HepG2 (cell line): ENCODE results near the gene SYNJ2. TPM values are rescaled to one million over a fixed set of nuclear protein-coding genes. Genes with fewer than 3 reads are reported as not detected.
A peak's percentile ranks its signal among the peaks of the same experiment; 100 is the strongest.

Experiments used
- ATAC-seq: fragments of 200-7000 bp; cut with Tn5 transposase; 3 replicates; pipeline ENCODE4 v1.9.1; 2020; ENCODE audit warnings: mild to moderate bottlenecking, moderate library complexity
- BruUV-seq: library from RNA; stranded (reverse); fragments of 400-500 nt; replicated peaks from 2 replicates; lab custom pipeline; 2021; lab: Mats Ljungman, UMichigan
- CTCF ChIA-PET: fragments of 300-600 bp; formaldehyde crosslinking; extraction: SDS; loops from one replicate; lab custom pipeline; 2021; ENCODE audit warnings: low total read pairs, inconsistent platforms, low intra/inter-chr PET ratio; lab: Yijun Ruan, JAX
- POLR2A ChIA-PET: fragments of 350-600 bp; sonication (Branson Sonifier 250); formaldehyde crosslinking; loops from one replicate; lab custom pipeline; 2020; ENCODE audit warnings: antibody characterized with exemption, inconsistent platforms; lab: Yijun Ruan, JAX
- DNase-seq: peaks from one replicate; pipeline ENCODE4 v3.0.0-alpha.2; 2015; ENCODE audit warnings: low spot score
- FAIRE-seq: peaks from 3 replicates; lab custom pipeline; 2011; peaks lifted over from hg19 to GRCh38; lab: Jason Lieb, UNC
- H2AFZ ChIP-seq: one replicate; pipeline ENCODE4 v1.6.1; 2011; ENCODE audit warnings: low read length, inconsistent platforms
- H3K27ac ChIP-seq: fragments of 300-600 bp; 3 replicates; pipeline ENCODE4 v1.8.0; 2011; ENCODE audit warnings: mixed run types, mild to moderate bottlenecking, mixed read lengths, low read length, inconsistent platforms; ENCODE audit not compliant: insufficient read depth; ENCODE audit errors: extremely low read length
- H3K27me3 ChIP-seq, 2 experiments: fragments of 200-600 bp in 1 of 2; 2 replicates in 1 of 2; 3 replicates in 1 of 2; pipeline versions ENCODE4 v1.6.0 to v1.8.0; 2011; ENCODE audit warnings: low read length in 2 of 2, mild to moderate bottlenecking in 2 of 2, moderate library complexity in 2 of 2, inconsistent platforms in 1 of 2; ENCODE audit not compliant: insufficient read depth in 2 of 2, control insufficient read depth in 1 of 2
- H3K36me3 ChIP-seq, 2 experiments: fragments of 200-600 bp in 1 of 2; replicated peaks in 1 of 2; 2 replicates in 1 of 2; 3 replicates in 1 of 2; pipeline versions ENCODE4 v1.5.1 to v1.8.0; 2011; ENCODE audit warnings: low read length in 2 of 2, inconsistent platforms in 1 of 2; ENCODE audit not compliant: insufficient read depth in 2 of 2, control insufficient read depth in 1 of 2
- H3K4me1 ChIP-seq: 2 replicates; pipeline ENCODE4 v1.5.1; 2012; ENCODE audit warnings: low read length, inconsistent platforms; ENCODE audit not compliant: insufficient read depth
- H3K4me2 ChIP-seq: 2 replicates; pipeline ENCODE4 v1.6.0; 2011; ENCODE audit warnings: low read depth, low read length, inconsistent platforms
- H3K4me3 ChIP-seq, 3 experiments: fragments of 200-600 bp in 1 of 3; sonication (generic), shearing (Covaris generic) in 1 of 3; replicated peaks in 1 of 3; 2 replicates each; pipeline ENCODE4 v1.5.1; 2011 to 2016; ENCODE audit warnings: low read length in 3 of 3, inconsistent platforms in 2 of 3, low read depth in 2 of 3, mild to moderate bottlenecking in 2 of 3, control low read depth in 1 of 3, mixed read lengths in 1 of 3; ENCODE audit not compliant: insufficient read depth in 1 of 3
- H3K79me2 ChIP-seq: one replicate; pipeline ENCODE4 v1.6.1; 2011; ENCODE audit warnings: low read length, inconsistent platforms; ENCODE audit not compliant: insufficient read depth
- H3K9ac ChIP-seq: 2 replicates; pipeline ENCODE4 v1.6.0; 2011; ENCODE audit warnings: mild to moderate bottlenecking, low read depth, low read length, inconsistent platforms; ENCODE audit not compliant: insufficient read depth
- H3K9me3 ChIP-seq: 2 replicates; pipeline ENCODE4 v1.5.1; 2012; ENCODE audit warnings: mild to moderate bottlenecking, low read length
- H4K20me1 ChIP-seq: 2 replicates; pipeline ENCODE4 v1.6.0; 2011; ENCODE audit warnings: inconsistent platforms, mild to moderate bottlenecking, low read length, moderate library complexity; ENCODE audit not compliant: insufficient read depth
- KLF11 ChIP-seq: IDR thresholded peaks from 2 replicates; pipeline ENCODE4 v1.6.1; 2016; ENCODE audit warnings: missing compliant biosample characterization
- PTBP1 ChIP-seq: fragments of 200-400 bp; formaldehyde crosslinking; IDR thresholded peaks from 2 replicates; pipeline ENCODE4 v1.6.1; 2018; ENCODE audit warnings: low read length, low read depth; ENCODE audit not compliant: poor library complexity, severe bottlenecking
- SSRP1 ChIP-seq: IDR thresholded peaks from 2 replicates; pipeline ENCODE4 v1.6.1; 2016; ENCODE audit warnings: control low read depth
- STAT5B ChIP-seq: sonication (generic); formaldehyde crosslinking; IDR thresholded peaks from 2 replicates; pipeline ENCODE4 v1.4.0; 2020; ENCODE audit warnings: missing genetic modification reagents
- ZHX1 ChIP-seq: sonication (generic); formaldehyde crosslinking; IDR thresholded peaks from 2 replicates; pipeline ENCODE4 v1.8.1; 2022; ENCODE audit warnings: low read depth, mild to moderate bottlenecking, missing genetic modification reagents
- ZNF468 ChIP-seq: sonication (generic); formaldehyde crosslinking; IDR thresholded peaks from 2 replicates; pipeline ENCODE4 v1.8.0; 2022; ENCODE audit warnings: mild to moderate bottlenecking, moderate library complexity, missing genetic modification reagents
- ZNF609 ChIP-seq: sonication (generic); formaldehyde crosslinking; IDR thresholded peaks from 2 replicates; pipeline ENCODE4 v1.4.0; 2020; ENCODE audit warnings: mild to moderate bottlenecking, missing genetic modification reagents, borderline replicate concordance
- ZNF782 ChIP-seq: sonication (generic); formaldehyde crosslinking; IDR thresholded peaks from 2 replicates; pipeline ENCODE4 v1.4.0; 2020; ENCODE audit warnings: missing genetic modification reagents, mild to moderate bottlenecking, borderline replicate concordance
- WGBS: methylation state at CpG from one replicate; pipeline ENCODE4 v1.1.6; 2017; ENCODE audit warnings: low lambda C conversion rate; 5-methylcytosine and 5-hydroxymethylcytosine counted together
- in situ Hi-C: cut with HindIII; loops from 2 replicates; pipeline ENCODE4 v1.10.0; 2017; ENCODE audit warnings: low pct_unique_long_range_greater_than_20kb; ENCODE audit not compliant: extremely low pct_ligation_motif_present
- intact Hi-C: fragments of 100-400 bp; cut with micrococcal nuclease; formaldehyde crosslinking; loops from one replicate; pipeline ENCODE4 v1.10.0; 2022; ENCODE audit not compliant: unreplicated experiment
- polyA plus RNA-seq, 8 experiments: library from polyadenylated mRNA; depleted of rRNA in 3 of 8; stranded (reverse) in 7 of 8; unstranded in 1 of 8; fragments of >200 nt; fragmentation: Illumina TruSeq in 4 of 8; extraction: Trizol in 4 of 8; gene quantifications; 2 replicates each; pipeline versions ENCODE4 v1.2.1 to v1.2.3, GENCODE V29; 2011 to 2016; ENCODE audit warnings: low read depth in 4 of 8, missing spikeins in 1 of 8, mixed read lengths in 1 of 8; ENCODE audit not compliant: insufficient read depth in 1 of 8
- total RNA-seq, 5 experiments: library from RNA; depleted of rRNA; stranded (reverse); fragments of >200 nt; fragmentation: Illumina TruSeq; extraction: Trizol; gene quantifications; 2 replicates each; pipeline ENCODE4 v1.2.3, GENCODE V29; 2016; ENCODE audit warnings: low read depth in 1 of 5
- TF ChIP-seq, protein P1 (sequence below): sonication (generic); formaldehyde crosslinking; IDR thresholded peaks from 2 replicates; pipeline ENCODE4 v1.4.0; 2020; ENCODE audit warnings: mild to moderate bottlenecking, missing genetic modification reagents

Gene SYNJ2
- total and polyA plus RNA-seq, 2 of the 13 experiments (the other 11 are each of a cell fraction or from before 2014, with no cell fraction given): 39.1 to 57.6 TPM

GRCh38 chr6:158076548-158076947 lies 94.9 kb downstream of the SYNJ2 start:
- H3K27ac ChIP-seq: no peak overlapping the region
- DNase-seq (no peak), FAIRE-seq (no peak), ATAC-seq (no peak)
- BruUV-seq: no TSS peak
- no peak overlapping the region for H3K4me2 ChIP-seq
- 99% methylated on average over 18 of the region's 18 CpGs for WGBS
- no peaks in the 10 kb centered on the region for H3K79me2 ChIP-seq
- H3K4me1 ChIP-seq: peaks cover 10% of the 10 kb centered on the region
- intact Hi-C loops (loop anchor here (10.0 kb wide), 1 partner anchor 122 kb away; no protein-coding TSS in a partner anchor), in situ Hi-C loops (no loop called here)
- no peak overlapping the region for H2AFZ ChIP-seq
- H4K20me1 ChIP-seq: no peaks in the 10 kb centered on the region
- no peaks in the 10 kb centered on the region for H3K27me3 ChIP-seq
- H3K36me3 ChIP-seq: peaks cover 51 to 86% of the 10 kb centered on the region in 2 experiments
- H3K9me3 ChIP-seq: no peaks in the 10 kb centered on the region
- ChIA-PET POLR2A (no interaction called here), CTCF (no interaction called here)
- H3K9ac ChIP-seq: no peak overlapping the region
- no peak overlapping the region for H3K4me3 ChIP-seq
- TF ChIP-seq ZNF609 (no peak), ZNF782 (no peak), KLF11 (CRISPR knock-in tag) (no peak)

DNA sequence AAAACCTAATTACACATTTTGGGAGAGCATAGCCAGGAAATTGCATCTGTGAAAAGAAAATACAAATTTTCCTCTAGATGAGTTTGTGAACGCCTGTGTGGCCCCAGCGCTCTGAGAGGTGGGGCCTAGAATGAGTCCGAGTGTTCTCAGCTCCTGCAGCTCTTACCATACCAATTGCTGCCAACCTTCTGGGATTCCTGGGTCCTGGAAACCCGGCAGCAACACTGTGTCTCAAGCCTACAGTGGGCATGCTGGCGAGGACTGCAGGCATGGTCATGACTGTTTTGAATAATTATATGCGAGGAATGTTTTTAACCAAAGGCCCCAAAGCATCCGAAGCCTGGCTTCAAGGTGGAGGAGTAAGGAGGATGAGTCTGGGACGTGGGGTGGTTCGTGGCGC lies 96.0 kb downstream of the SYNJ2 start:
- no peak for FAIRE-seq
- POLR2A ChIA-PET: no interaction called here
- TF ChIP-seq ZHX1 (no peak), STAT5B (no peak), PTBP1 (no peak), SSRP1 (no peak), ZNF468 (CRISPR knock-in tag) (no peak)
- TF ChIP-seq, protein P1, sequence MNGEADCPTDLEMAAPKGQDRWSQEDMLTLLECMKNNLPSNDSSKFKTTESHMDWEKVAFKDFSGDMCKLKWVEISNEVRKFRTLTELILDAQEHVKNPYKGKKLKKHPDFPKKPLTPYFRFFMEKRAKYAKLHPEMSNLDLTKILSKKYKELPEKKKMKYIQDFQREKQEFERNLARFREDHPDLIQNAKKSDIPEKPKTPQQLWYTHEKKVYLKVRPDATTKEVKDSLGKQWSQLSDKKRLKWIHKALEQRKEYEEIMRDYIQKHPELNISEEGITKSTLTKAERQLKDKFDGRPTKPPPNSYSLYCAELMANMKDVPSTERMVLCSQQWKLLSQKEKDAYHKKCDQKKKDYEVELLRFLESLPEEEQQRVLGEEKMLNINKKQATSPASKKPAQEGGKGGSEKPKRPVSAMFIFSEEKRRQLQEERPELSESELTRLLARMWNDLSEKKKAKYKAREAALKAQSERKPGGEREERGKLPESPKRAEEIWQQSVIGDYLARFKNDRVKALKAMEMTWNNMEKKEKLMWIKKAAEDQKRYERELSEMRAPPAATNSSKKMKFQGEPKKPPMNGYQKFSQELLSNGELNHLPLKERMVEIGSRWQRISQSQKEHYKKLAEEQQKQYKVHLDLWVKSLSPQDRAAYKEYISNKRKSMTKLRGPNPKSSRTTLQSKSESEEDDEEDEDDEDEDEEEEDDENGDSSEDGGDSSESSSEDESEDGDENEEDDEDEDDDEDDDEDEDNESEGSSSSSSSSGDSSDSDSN (CRISPR knock-in tag): no peak

More for the DNA sequence above, 96.0 kb downstream of the SYNJ2 start:
- no peak overlapping the region for H3K4me3 ChIP-seq
- no peaks in the 10 kb centered on the region for H4K20me1 ChIP-seq
- H3K27me3 ChIP-seq: no peaks in the 10 kb centered on the region
- H2AFZ ChIP-seq: no peak overlapping the region
- no peak overlapping the region for H3K4me2 ChIP-seq
- H3K79me2 ChIP-seq: no peaks in the 10 kb centered on the region
- WGBS: 96% methylated on average over 10 of the region's 10 CpGs
- in situ Hi-C loops (no loop called here), intact Hi-C loops (loop anchor here (10.0 kb wide), 1 partner anchor 123 kb away; no protein-coding TSS in a partner anchor)
- H3K27ac ChIP-seq: no peak overlapping the region
- DNase-seq (no peak), ATAC-seq (no peak)
- no peaks in the 10 kb centered on the region for H3K9me3 ChIP-seq
- BruUV-seq: TSS peak; percentile 28
- H3K36me3 ChIP-seq: peaks cover 53 to 82% of the 10 kb centered on the region in 2 experiments
- H3K9ac ChIP-seq: no peak overlapping the region
- CTCF ChIA-PET: no interaction called here
- no peaks in the 10 kb centered on the region for H3K4me1 ChIP-seq
